ENCODE results near the gene PDZRN3.

The PDZRN3 gene

GRCh38 chr3:73470860-73471259 lies 153.9 kb downstream of the PDZRN3 start:
- TF ChIP-seq REST (IDR thresholded peaks at IDR 0.05; ENCODE audit: insufficient replicate concordance, low read depth) (no peak), CTCF (IDR thresholded peaks at IDR 0.05; ENCODE audit: insufficient read depth, low read length) (no peak), SPI1 (IDR thresholded peaks at IDR 0.05; ENCODE audit: borderline replicate concordance, low read depth) (no peak), POLR2AphosphoS5 (IDR thresholded peaks at IDR 0.05; ENCODE audit: low read depth) (no peak), GABPA (IDR thresholded peaks at IDR 0.05; ENCODE audit: low read depth) (no peak)
- Histone ChIP-seq H3K27me3 (ENCODE audit: insufficient read depth, poor library complexity, severe bottlenecking) (peaks cover 3% of the 10 kb centered on the region), H3K4me3 (replicated peaks; ENCODE audit: insufficient read depth, low read length) (no peak overlapping the region), H3K27ac (replicated peaks) (no peak overlapping the region)
- DNase-seq (ENCODE audit: low read depth in 1 of 2, low spot score in 1 of 2): no peak

GRCh38 chr3:73469331-73469730 lies 155.4 kb downstream of the PDZRN3 start:
- peaks cover 3% of the 10 kb centered on the region for H3K27me3 ChIP-seq (ENCODE audit: insufficient read depth, poor library complexity, severe bottlenecking)
- DNase-seq (ENCODE audit: low read depth in 1 of 2, low spot score in 1 of 2): no peak
- no peak overlapping the region for H3K27ac ChIP-seq (replicated peaks)
- TF ChIP-seq GABPA (IDR thresholded peaks at IDR 0.05; ENCODE audit: low read depth): no peak
- no peak for TF ChIP-seq CTCF (IDR thresholded peaks at IDR 0.05; ENCODE audit: insufficient read depth, low read length)
- no peak for TF ChIP-seq SPI1 (IDR thresholded peaks at IDR 0.05; ENCODE audit: borderline replicate concordance, low read depth)
- no peak for TF ChIP-seq POLR2AphosphoS5 (IDR thresholded peaks at IDR 0.05; ENCODE audit: low read depth)
- no peak for TF ChIP-seq REST (IDR thresholded peaks at IDR 0.05; ENCODE audit: insufficient replicate concordance, low read depth)
- no peak overlapping the region for H3K4me3 ChIP-seq (replicated peaks; ENCODE audit: insufficient read depth, low read length)

- no peak for TF ChIP-seq CTCF (IDR thresholded peaks at IDR 0.05; ENCODE audit: insufficient read depth, low read length)
- TF ChIP-seq REST (IDR thresholded peaks at IDR 0.05; ENCODE audit: insufficient replicate concordance, low read depth): no peak
- no peak for TF ChIP-seq GABPA (IDR thresholded peaks at IDR 0.05; ENCODE audit: low read depth)
- no peak for TF ChIP-seq SPI1 (IDR thresholded peaks at IDR 0.05; ENCODE audit: borderline replicate concordance, low read depth)
- no peak for TF ChIP-seq POLR2AphosphoS5 (IDR thresholded peaks at IDR 0.05; ENCODE audit: low read depth)
- Histone ChIP-seq H3K27ac (replicated peaks) (no peak overlapping the region), H3K27me3 (ENCODE audit: insufficient read depth, poor library complexity, severe bottlenecking) (no peaks in the 10 kb centered on the region), H3K4me3 (replicated peaks; ENCODE audit: insufficient read depth, low read length) (no peak overlapping the region)
- no peak for DNase-seq (ENCODE audit: low read depth in 1 of 2, low spot score in 1 of 2)
These were observed 157.5 kb downstream of the PDZRN3 start for GRCh38 chr3:73467211-73467610.
